K562 (cell line): ENCODE results near the gene KLHL15. TPM values are rescaled to one million over a fixed set of nuclear protein-coding genes. Genes with fewer than 3 reads are reported as not detected.
A peak's percentile ranks its signal among the peaks of the same experiment; 100 is the strongest.

Experiments used
- CTCF ChIP-seq, 3 experiments: IDR thresholded peaks in 2 of 3; conservative IDR thresholded peaks in 1 of 3; 2 replicates each; pipeline ENCODE4 v1.5.1; 2011 to 2012; ENCODE audit warnings: low read length in 3 of 3, mild to moderate bottlenecking in 3 of 3, control low read depth in 2 of 3, improper control_type of control experiment in 1 of 3, inconsistent platforms in 1 of 3, low read depth in 1 of 3, mixed read lengths in 1 of 3, moderate library complexity in 1 of 3; ENCODE audit not compliant: insufficient read depth in 2 of 3
- CXXC5 ChIP-seq: fragments of 250-450 bp; sonication (Bioruptor Pico); IDR thresholded peaks from 2 replicates; pipeline ENCODE4 v1.8.0; 2022; ENCODE audit warnings: inconsistent platforms, mild to moderate bottlenecking, moderate library complexity
- EP400 ChIP-seq: fragments of 450-650 bp; IDR thresholded peaks from 2 replicates; pipeline ENCODE4 v1.6.1; 2017; ENCODE audit warnings: antibody characterized with exemption, mild to moderate bottlenecking, moderate library complexity
- NCOA1 ChIP-seq: fragments of 450-650 bp; IDR thresholded peaks from 2 replicates; pipeline ENCODE4 v1.6.1; 2016; ENCODE audit warnings: low read depth
- NFRKB ChIP-seq: fragments of 450-650 bp; IDR thresholded peaks from 2 replicates; pipeline ENCODE4 v1.6.1; 2016; ENCODE audit warnings: low read depth
- ZBTB40 ChIP-seq, 2 experiments: fragments of 450-650 bp in 1 of 2; sonication (generic) in 1 of 2; formaldehyde crosslinking in 1 of 2; IDR thresholded peaks; 2 replicates each; pipeline versions ENCODE4 v1.7.1 to v1.9.0; 2016 to 2022; ENCODE audit warnings: inconsistent platforms in 1 of 2, mild to moderate bottlenecking in 1 of 2, missing genetic modification reagents in 1 of 2
- ZNF347 ChIP-seq: fragments of 450-650 bp; formaldehyde crosslinking; IDR thresholded peaks from 2 replicates; pipeline ENCODE4 v1.4.0; 2020; ENCODE audit warnings: low read depth, mild to moderate bottlenecking, moderate library complexity
- ZNF449 ChIP-seq: fragments of 250-450 bp; sonication (Bioruptor Pico); IDR thresholded peaks from 2 replicates; pipeline ENCODE4 v1.8.0; 2022; ENCODE audit warnings: moderate library complexity, mild to moderate bottlenecking, inconsistent platforms
- ZNF644 ChIP-seq: fragments of 200-800 bp; sonication (Bioruptor generic); IDR thresholded peaks from 2 replicates; pipeline ENCODE4 v1.6.1; 2016; ENCODE audit warnings: low read depth, missing genetic modification characterization, missing compliant biosample characterization
- polyA plus RNA-seq, 8 experiments: library from polyadenylated mRNA; depleted of rRNA in 4 of 8; stranded (reverse) in 5 of 8; unstranded in 3 of 8; fragments of >200 nt; fragmentation: Nextera tagmentation in 2 of 8; fragmentation: Illumina TruSeq in 1 of 8; extraction: Ambion mirVana in 2 of 8; extraction: Trizol in 1 of 8; gene quantifications; 2 replicates each; pipeline versions ENCODE4 v1.2.1 to v1.2.3, GENCODE V29; 2011 to 2014; ENCODE audit warnings: inconsistent platforms in 1 of 8, missing spikeins in 1 of 8
- total RNA-seq, 7 experiments: library from RNA; depleted of rRNA in 6 of 7; stranded (reverse); fragments of >200 nt in 6 of 7; fragmentation: Illumina TruSeq in 2 of 7; extraction: Trizol in 2 of 7; gene quantifications; 2 replicates each; pipeline versions ENCODE4 v1.2.1 to v1.2.3, GENCODE V29; 2011 to 2021; ENCODE audit warnings: low replicate concordance in 1 of 7

The KLHL15 gene
- total and polyA plus RNA-seq, 9 of the 15 experiments (the other 6 are each of a cell fraction or from before 2014, with no cell fraction given), result 3.0 to 12.4 (median 7.6) TPM

GRCh38 chrX:24054182-24055042, 27.4 kb upstream of the KLHL15 start, which contains the start of gene EIF2S3 (continued):
- TF ChIP-seq ZBTB40 (IDR thresholded peaks at IDR 0.05), result peak; percentile 92
- no peak for TF ChIP-seq ZBTB40 (CRISPR knock-in tag; IDR thresholded peaks at IDR 0.05)
- TF ChIP-seq CXXC5 (CRISPR knock-in tag), result peak; percentile 83
- TF ChIP-seq NCOA1, result 0 out of 2 replicates have a peak, but pooled peaks have one; percentile 13
- no peak for TF ChIP-seq ZNF449 (CRISPR knock-in tag)
- TF ChIP-seq ZNF644 (tag), result 0 out of 2 replicates have a peak, but pooled peaks have one; percentile 25
- peak; percentile 87 to 88 (median 88) for TF ChIP-seq CTCF (IDR thresholded peaks at IDR 0.05 in 2 of 3, conservative IDR thresholded peaks at IDR 0.05 in 1 of 3; ENCODE audit: insufficient read depth in 2 of 3, low read depth in 1 of 3, low read length in 3 of 3)
- peak; percentile 88; the same call in 1 of the 2 replicates for TF ChIP-seq NFRKB
- peak; percentile 100 for TF ChIP-seq EP400
- TF ChIP-seq ZNF347 (CRISPR knock-in tag), result no peak
